SK-N-SH treated with all-trans-retinoic acid at 6 μM for 48 hours (cell line): ENCODE data around the gene TTPAL.

Experiments used
- ATAC-seq: fragments of 200-7000 bp; cut with Tn5 transposase; 3 replicates; pipeline ENCODE4 v1.9.1; 2020; ENCODE audit warnings: mild to moderate bottlenecking, moderate library complexity
- ARNTL ChIP-seq: fragments of 450-650 bp; formaldehyde crosslinking; IDR thresholded peaks from 2 replicates; pipeline ENCODE4 v1.5.0; 2020; ENCODE audit warnings: low read depth, mild to moderate bottlenecking, moderate library complexity, borderline replicate concordance
- BACH2 ChIP-seq: fragments of 250-450 bp; sonication (Bioruptor Pico); IDR thresholded peaks from 2 replicates; pipeline ENCODE4 v1.9.0; 2021; ENCODE audit warnings: mild to moderate bottlenecking, borderline replicate concordance
- CSRNP3 ChIP-seq: fragments of 250-450 bp; sonication (Bioruptor Pico); IDR thresholded peaks from 2 replicates; pipeline ENCODE4 v1.5.1; 2021; ENCODE audit warnings: mild to moderate bottlenecking, moderate library complexity
- ESRRG ChIP-seq: fragments of 250-450 bp; sonication (Bioruptor Pico); IDR thresholded peaks from 2 replicates; pipeline ENCODE4 v1.6.1; 2021; ENCODE audit warnings: mild to moderate bottlenecking
- GLIS3 ChIP-seq: fragments of 250-450 bp; sonication (Bioruptor Pico); IDR thresholded peaks from 2 replicates; pipeline ENCODE4 v1.5.0; 2020; ENCODE audit warnings: mild to moderate bottlenecking, moderate library complexity
- ISL1 ChIP-seq: fragments of 250-450 bp; sonication (Bioruptor Pico); IDR thresholded peaks from 2 replicates; pipeline ENCODE4 v2.1.2; 2022; ENCODE audit warnings: mild to moderate bottlenecking, moderate library complexity
- OSR1 ChIP-seq: fragments of 250-450 bp; sonication (Bioruptor Pico); IDR thresholded peaks from 2 replicates; pipeline ENCODE4 v1.8.0; 2022; ENCODE audit warnings: moderate library complexity, mild to moderate bottlenecking, inconsistent platforms
- PATZ1 ChIP-seq: fragments of 250-450 bp; sonication (Bioruptor Pico); IDR thresholded peaks from 2 replicates; pipeline ENCODE4 v1.8.0; 2020; ENCODE audit warnings: mild to moderate bottlenecking, moderate library complexity, borderline replicate concordance
- RARB ChIP-seq: fragments of 250-450 bp; sonication (Bioruptor Pico); IDR thresholded peaks from 2 replicates; pipeline ENCODE4 v1.8.0; 2021; ENCODE audit warnings: mild to moderate bottlenecking, moderate library complexity
- SNAI2 ChIP-seq: fragments of 250-450 bp; sonication (Bioruptor Pico); IDR thresholded peaks from 2 replicates; pipeline ENCODE4 v1.5.0; 2020; ENCODE audit warnings: mild to moderate bottlenecking, moderate library complexity
- TCF4 ChIP-seq: fragments of 250-450 bp; sonication (Bioruptor Pico); IDR thresholded peaks from 2 replicates; pipeline ENCODE4 v1.8.0; 2021; ENCODE audit warnings: mild to moderate bottlenecking, moderate library complexity, borderline replicate concordance
- TOX ChIP-seq: fragments of 250-450 bp; sonication (Bioruptor Pico); IDR thresholded peaks from 2 replicates; pipeline ENCODE4 v1.8.0; 2021; ENCODE audit warnings: mild to moderate bottlenecking, moderate library complexity, borderline replicate concordance
- TSHZ2 ChIP-seq: fragments of 250-450 bp; sonication (Bioruptor Pico); IDR thresholded peaks from 2 replicates; pipeline ENCODE4 v1.5.0; 2020; ENCODE audit warnings: mild to moderate bottlenecking, moderate library complexity
- ZC3H10 ChIP-seq: fragments of 250-450 bp; sonication (Bioruptor Pico); IDR thresholded peaks from 2 replicates; pipeline ENCODE4 v1.5.1; 2021; ENCODE audit warnings: mild to moderate bottlenecking, moderate library complexity
- ZFP3 ChIP-seq: fragments of 250-450 bp; sonication (Bioruptor Pico); IDR thresholded peaks from 2 replicates; pipeline ENCODE4 v1.5.0; 2020; ENCODE audit warnings: mild to moderate bottlenecking, moderate library complexity
- ZFP30 ChIP-seq: fragments of 450-650 bp; formaldehyde crosslinking; IDR thresholded peaks from 2 replicates; pipeline ENCODE4 v1.5.0; 2022; ENCODE audit warnings: mild to moderate bottlenecking, moderate library complexity
- ZNF565 ChIP-seq: fragments of 450-650 bp; formaldehyde crosslinking; conservative IDR thresholded peaks from 2 replicates; pipeline ENCODE4 v1.5.0; 2020; ENCODE audit warnings: low read depth, mild to moderate bottlenecking, moderate library complexity
- ZNF70 ChIP-seq: fragments of 450-650 bp; formaldehyde crosslinking; IDR thresholded peaks from 2 replicates; pipeline ENCODE4 v1.5.0; 2020; ENCODE audit warnings: mild to moderate bottlenecking, moderate library complexity
- ZNF8 ChIP-seq: fragments of 450-650 bp; formaldehyde crosslinking; IDR thresholded peaks from 2 replicates; pipeline ENCODE4 v1.5.0; 2020; ENCODE audit warnings: mild to moderate bottlenecking, moderate library complexity

The TTPAL gene

GRCh38 chr20:44513871-44514270, 38.2 kb downstream of the TTPAL start (continued):
- TF ChIP-seq TSHZ2 (CRISPR knock-in tag) (no peak), GLIS3 (no peak), CSRNP3 (CRISPR knock-in tag) (no peak), ESRRG (no peak), ZFP30 (CRISPR knock-in tag) (no peak), ZNF70 (CRISPR knock-in tag) (no peak)
- TF ChIP-seq, all 23 proteins: peak for 0

- TF ChIP-seq ZNF70 (CRISPR knock-in tag), result no peak
- TF ChIP-seq ESRRG, result no peak
- TF ChIP-seq TCF4 (CRISPR knock-in tag), result no peak
- no peak for TF ChIP-seq RARB (CRISPR knock-in tag)
- TF ChIP-seq ZC3H10 (CRISPR knock-in tag), result no peak
- TF ChIP-seq GLIS3, result no peak
- no peak for TF ChIP-seq PATZ1 (CRISPR knock-in tag)
- no peak for TF ChIP-seq ISL1 (CRISPR knock-in tag)
- TF ChIP-seq CSRNP3 (CRISPR knock-in tag), result no peak
- no peak for TF ChIP-seq ZNF8
- no peak for TF ChIP-seq ZNF565 (CRISPR knock-in tag)
- TF ChIP-seq OSR1 (CRISPR knock-in tag), result no peak
- TF ChIP-seq BACH2 (CRISPR knock-in tag), result no peak
- no peak for TF ChIP-seq TSHZ2 (CRISPR knock-in tag)
- no peak for TF ChIP-seq TOX
- TF ChIP-seq ZFP3, result no peak
- TF ChIP-seq ARNTL (CRISPR knock-in tag), result no peak
- no peak for TF ChIP-seq SNAI2 (CRISPR knock-in tag)
- ATAC-seq, result no peak
Observed at GRCh38 chr20:44516491-44516890, 40.8 kb downstream of the TTPAL start.

GRCh38 chr20:44517454-44517853, 41.8 kb downstream of the TTPAL start:
- no peak for ATAC-seq
- no peak for TF ChIP-seq ZFP30 (CRISPR knock-in tag)
- no peak for TF ChIP-seq ISL1 (CRISPR knock-in tag)
- TF ChIP-seq PATZ1 (CRISPR knock-in tag), result no peak
- no peak for TF ChIP-seq BACH2 (CRISPR knock-in tag)
- TF ChIP-seq CSRNP3 (CRISPR knock-in tag), result no peak
- no peak for TF ChIP-seq SNAI2 (CRISPR knock-in tag)
